GM23248 (cell line): ENCODE results near the gene CEP112. TPM values are rescaled to one million over a fixed set of nuclear protein-coding genes. Genes with fewer than 3 reads are reported as not detected.

ENCODE experiments used
- DNase-seq: peaks from one replicate; pipeline ENCODE4 v3.0.0-alpha.2; 2015
- H2AFZ ChIP-seq: fragments of 200-600 bp; sonication (generic); 2 replicates; pipeline ENCODE4 v1.6.1; 2016; ENCODE audit warnings: antibody characterized with exemption
- H3F3A ChIP-seq: fragments of 200-600 bp; sonication (generic); 2 replicates; pipeline ENCODE4 v1.6.1; 2016; ENCODE audit warnings: mild to moderate bottlenecking, antibody characterized with exemption, mixed run types; ENCODE audit not compliant: insufficient read depth
- H3K27ac ChIP-seq: fragments of 200-600 bp; sonication (generic); 2 replicates; pipeline ENCODE4 v1.5.1; 2016; ENCODE audit warnings: mild to moderate bottlenecking
- H3K27me3 ChIP-seq: fragments of 200-600 bp; sonication (generic); replicated peaks from 2 replicates; pipeline ENCODE4 v1.6.1; 2016; ENCODE audit warnings: mild to moderate bottlenecking; ENCODE audit not compliant: insufficient read depth
- H3K36me3 ChIP-seq: fragments of 200-600 bp; sonication (generic); 2 replicates; pipeline ENCODE4 v1.6.1; 2016; ENCODE audit warnings: low read depth, mild to moderate bottlenecking
- H3K4me1 ChIP-seq: fragments of 200-600 bp; sonication (generic); 2 replicates; pipeline ENCODE4 v1.6.1; 2016; ENCODE audit warnings: mild to moderate bottlenecking; ENCODE audit not compliant: insufficient read depth
- H3K4me2 ChIP-seq: fragments of 200-600 bp; sonication (generic); one replicate; pipeline ENCODE4 v1.6.1; 2016; ENCODE audit warnings: mild to moderate bottlenecking; ENCODE audit not compliant: unreplicated experiment
- H3K4me3 ChIP-seq: fragments of 200-600 bp; sonication (generic); 2 replicates; pipeline ENCODE4 v1.5.1; 2016; ENCODE audit warnings: mild to moderate bottlenecking
- H3K79me2 ChIP-seq: fragments of 200-600 bp; sonication (generic); 2 replicates; pipeline ENCODE4 v1.6.1; 2016; ENCODE audit warnings: mild to moderate bottlenecking; ENCODE audit not compliant: insufficient read depth
- H3K9ac ChIP-seq: fragments of 200-600 bp; sonication (generic); 2 replicates; pipeline ENCODE4 v1.6.1; 2016; ENCODE audit warnings: mild to moderate bottlenecking
- H3K9me2 ChIP-seq: fragments of 200-600 bp; sonication (generic); 2 replicates; pipeline ENCODE4 v1.6.1; 2016; ENCODE audit warnings: mixed run types, mild to moderate bottlenecking, moderate library complexity; ENCODE audit not compliant: insufficient read depth
- H3K9me3 ChIP-seq: fragments of 200-600 bp; sonication (generic); one replicate; pipeline ENCODE4 v1.6.1; 2017; ENCODE audit warnings: low read depth
- H4K20me1 ChIP-seq: fragments of 200-600 bp; sonication (generic); 2 replicates; pipeline ENCODE4 v1.6.0; 2016; ENCODE audit not compliant: insufficient read depth
- EZH2 ChIP-seq: fragments of 200-600 bp; sonication (generic); IDR thresholded peaks from 2 replicates; pipeline ENCODE4 v1.6.1; 2018; ENCODE audit warnings: antibody characterized with exemption, mild to moderate bottlenecking; ENCODE audit not compliant: insufficient read depth, poor library complexity, severe bottlenecking
- EZH2phosphoT487 ChIP-seq: fragments of 200-600 bp; sonication (generic); IDR thresholded peaks from 2 replicates; pipeline ENCODE4 v1.6.1; 2018; ENCODE audit warnings: antibody characterized with exemption, moderate library complexity, mild to moderate bottlenecking, low read depth; ENCODE audit not compliant: insufficient read depth
- WGBS, 2 experiments: methylation state at CpG; one replicate each; pipeline ENCODE4 v1.1.6; 2015 to 2017; ENCODE audit warnings: low lambda C conversion rate in 2 of 2, low coverage in 1 of 2; ENCODE audit errors: missing lambda C conversion rate in 2 of 2; 5-methylcytosine and 5-hydroxymethylcytosine counted together
- in situ Hi-C: fragments of 300-500 bp; cut with MboI; formaldehyde crosslinking; loops from 2 replicates; pipeline ENCODE4 v1.15.0; 2020
- polyA plus RNA-seq: library from polyadenylated mRNA; unstranded; fragments of >200 nt; fragmentation: Nextera tagmentation; extraction: Ambion mirVana; gene quantifications from 2 replicates; pipeline ENCODE4 v1.2.1, GENCODE V29; 2016
- total RNA-seq: library from RNA; depleted of rRNA; stranded (reverse); fragments of >200 nt; shearing (Covaris generic); gene quantifications from 2 replicates; pipeline ENCODE4 v1.2.3, GENCODE V29; 2014

Gene CEP112
- total and polyA plus RNA-seq, 2 experiments from 2014 or later = 8.1 to 14.8 TPM

DNA sequence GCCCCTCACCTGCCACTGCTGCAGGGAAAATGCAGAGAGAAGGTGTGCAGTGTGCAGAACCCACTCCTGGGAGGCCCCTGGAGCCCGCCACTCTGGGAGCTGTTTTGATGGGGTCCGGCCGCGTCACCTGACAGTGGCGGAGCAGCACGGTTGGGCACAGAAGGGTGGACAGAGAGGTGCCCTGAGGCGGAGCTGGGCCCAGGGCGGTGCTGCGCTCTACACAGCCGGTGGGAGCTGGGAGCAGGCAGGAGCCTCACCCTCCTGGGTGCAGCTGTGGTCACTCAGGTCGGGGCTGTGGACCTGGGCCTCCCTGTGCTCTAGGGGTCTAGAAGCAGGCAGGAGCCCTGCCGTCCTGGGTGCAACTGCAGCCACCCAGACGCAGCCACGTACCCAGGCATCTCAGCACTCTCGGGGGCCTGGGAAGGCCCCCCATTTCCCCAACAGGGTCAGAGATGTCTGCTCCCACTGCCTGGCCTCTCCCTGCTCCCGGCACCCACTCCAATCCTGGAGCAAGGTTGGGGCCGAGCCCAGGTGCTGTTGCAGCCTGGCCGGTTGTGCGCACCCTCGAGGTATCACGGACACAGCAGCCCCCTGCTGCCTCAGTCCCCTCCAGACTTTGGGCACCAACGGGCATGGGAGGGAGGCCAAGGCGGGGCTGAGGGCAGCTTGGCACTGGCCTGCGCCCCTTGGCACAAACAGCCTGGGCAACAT, 326.1 kb downstream of the CEP112 start:
- no peaks in the 10 kb centered on the region for H3K4me1 ChIP-seq
- WGBS, 2 experiments = 89 to 90% methylated on average over 21 to 24 of the region's 24 CpGs
- no peaks in the 10 kb centered on the region for H3K9me2 ChIP-seq
- no peak for DNase-seq
- H3K9me3 ChIP-seq = no peaks in the 10 kb centered on the region
- no peak overlapping the region for H2AFZ ChIP-seq
- H3F3A ChIP-seq = no peaks in the 10 kb centered on the region
- H3K4me3 ChIP-seq = no peak overlapping the region
- TF ChIP-seq EZH2phosphoT487 (no peak), EZH2 (no peak)
- H3K27me3 ChIP-seq = no peaks in the 10 kb centered on the region
- no peaks in the 10 kb centered on the region for H3K36me3 ChIP-seq
- H3K27ac ChIP-seq = no peak overlapping the region
- no peak overlapping the region for H3K4me2 ChIP-seq
- H3K9ac ChIP-seq = no peak overlapping the region
- in situ Hi-C loops = no loop called here
- no peaks in the 10 kb centered on the region for H4K20me1 ChIP-seq
- no peaks in the 10 kb centered on the region for H3K79me2 ChIP-seq

DNA sequence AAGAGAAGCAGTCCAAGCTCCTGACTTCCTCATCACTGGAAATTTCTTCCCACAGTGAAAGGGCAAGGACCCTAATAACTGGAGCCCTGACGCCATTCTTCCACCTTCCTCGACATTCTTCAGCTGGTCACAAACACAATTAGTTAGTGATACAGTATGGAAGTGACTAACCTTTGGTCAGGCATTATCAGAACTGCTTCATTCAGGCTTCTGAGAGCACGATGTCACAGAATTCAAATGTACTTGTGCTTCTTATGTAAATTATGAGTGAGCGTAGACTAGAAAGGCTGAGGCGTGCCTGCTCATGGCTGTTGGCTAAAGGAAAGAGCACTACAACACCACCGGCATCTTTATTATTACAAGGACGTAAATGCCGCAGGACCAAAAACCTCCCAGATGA, 327.5 kb downstream of the CEP112 start:
- H3K4me1 ChIP-seq = no peaks in the 10 kb centered on the region
- H3K79me2 ChIP-seq = no peaks in the 10 kb centered on the region
- DNase-seq = no peak
- H3K9me3 ChIP-seq = no peaks in the 10 kb centered on the region
- H3F3A ChIP-seq = no peaks in the 10 kb centered on the region
- H4K20me1 ChIP-seq = no peaks in the 10 kb centered on the region
- in situ Hi-C loops = no loop called here
- no peaks in the 10 kb centered on the region for H3K36me3 ChIP-seq
- no peaks in the 10 kb centered on the region for H3K9me2 ChIP-seq
- WGBS, 2 experiments = 96 to 97% methylated on average over 8 of the region's 8 CpGs
- no peaks in the 10 kb centered on the region for H3K27me3 ChIP-seq
- no peak for TF ChIP-seq EZH2
- no peak for TF ChIP-seq EZH2phosphoT487
- H2AFZ ChIP-seq = no peak overlapping the region
- no peak overlapping the region for H3K4me3 ChIP-seq
- H3K4me2 ChIP-seq = no peak overlapping the region
- no peak overlapping the region for H3K9ac ChIP-seq
- H3K27ac ChIP-seq = no peak overlapping the region

DNA sequence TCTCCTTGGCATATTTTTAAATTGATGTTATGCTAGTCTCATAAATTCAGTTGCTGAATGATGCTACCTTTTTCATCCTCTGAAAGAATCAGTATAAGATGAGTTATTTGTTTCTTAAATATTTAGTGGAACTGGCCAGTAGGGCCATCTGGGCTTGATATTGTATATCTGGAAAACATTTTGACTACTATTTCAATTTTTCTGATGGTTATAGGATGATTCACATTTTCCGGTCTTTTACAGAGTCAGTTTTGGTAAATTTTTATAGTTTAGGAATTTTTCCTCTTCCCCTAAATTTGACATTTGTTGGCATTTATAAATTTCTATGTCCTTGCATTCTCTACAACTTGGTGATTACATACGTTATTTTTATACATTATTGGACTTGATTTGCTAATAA, 334.2 kb downstream of the CEP112 start:
- no peaks in the 10 kb centered on the region for H3F3A ChIP-seq
- TF ChIP-seq EZH2phosphoT487 = no peak
- no peak for TF ChIP-seq EZH2
- peaks cover 8% of the 10 kb centered on the region; the same call in 1 of the 2 replicates for H3K4me1 ChIP-seq
- H3K4me3 ChIP-seq = no peak overlapping the region
- H4K20me1 ChIP-seq = no peaks in the 10 kb centered on the region
- no peaks in the 10 kb centered on the region for H3K9me2 ChIP-seq
- in situ Hi-C loops = no loop called here
- H3K79me2 ChIP-seq = no peaks in the 10 kb centered on the region
- H3K9ac ChIP-seq = no peak overlapping the region
- no peaks in the 10 kb centered on the region for H3K27me3 ChIP-seq
- no peak overlapping the region for H3K4me2 ChIP-seq
- no peaks in the 10 kb centered on the region for H3K36me3 ChIP-seq
- no peaks in the 10 kb centered on the region for H3K9me3 ChIP-seq
- no peak overlapping the region for H2AFZ ChIP-seq
- no peak overlapping the region for H3K27ac ChIP-seq
- peak; percentile 47 for DNase-seq
- 67 to 83% methylated on average over 2 of the region's 2 CpGs for WGBS, 2 experiments

DNA sequence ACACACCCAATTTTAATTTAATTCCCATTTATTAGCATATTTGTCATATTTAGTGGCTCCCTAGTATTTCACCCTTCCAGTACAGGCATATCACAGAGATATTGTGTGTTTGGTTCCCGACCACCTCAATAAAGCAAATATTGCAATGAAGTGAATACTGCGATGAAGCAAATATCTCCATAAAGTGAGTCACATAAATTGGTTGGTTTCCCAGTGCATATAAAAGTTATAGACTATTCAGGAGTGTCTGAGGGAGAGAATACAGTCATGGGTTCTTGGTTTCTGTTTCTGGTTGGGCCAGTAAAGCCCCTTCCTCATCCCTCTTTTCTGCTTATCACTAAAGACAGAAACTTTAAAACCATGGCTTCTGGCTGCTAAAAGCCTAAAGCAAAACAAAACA, 335.1 kb downstream of the CEP112 start:
- no peaks in the 10 kb centered on the region for H4K20me1 ChIP-seq
- H3K79me2 ChIP-seq = no peaks in the 10 kb centered on the region
- H3K36me3 ChIP-seq = no peaks in the 10 kb centered on the region
- H3K9ac ChIP-seq = no peak overlapping the region
- H3K4me2 ChIP-seq = no peak overlapping the region
- no peak overlapping the region for H3K4me3 ChIP-seq
- no peak for TF ChIP-seq EZH2
- TF ChIP-seq EZH2phosphoT487 = no peak
- peak; percentile 53 for DNase-seq
- H3K9me3 ChIP-seq = no peaks in the 10 kb centered on the region
- 55 to 65% methylated on average over 2 of the region's 2 CpGs for WGBS, 2 experiments
- peaks cover 8% of the 10 kb centered on the region; the same call in 1 of the 2 replicates for H3K4me1 ChIP-seq
- no peaks in the 10 kb centered on the region for H3F3A ChIP-seq
- no peak overlapping the region for H2AFZ ChIP-seq
- no peaks in the 10 kb centered on the region for H3K27me3 ChIP-seq
- in situ Hi-C loops = no loop called here
- no peaks in the 10 kb centered on the region for H3K9me2 ChIP-seq
- no peak overlapping the region for H3K27ac ChIP-seq
